ENCODE measurements around the gene YIF1A. TPM values are rescaled to one million over a fixed set of nuclear protein-coding genes. Genes with fewer than 3 reads are reported as not detected.

The YIF1A gene
- total RNA-seq, 1 donor from 2014 or later = 19.0 TPM

DNA sequence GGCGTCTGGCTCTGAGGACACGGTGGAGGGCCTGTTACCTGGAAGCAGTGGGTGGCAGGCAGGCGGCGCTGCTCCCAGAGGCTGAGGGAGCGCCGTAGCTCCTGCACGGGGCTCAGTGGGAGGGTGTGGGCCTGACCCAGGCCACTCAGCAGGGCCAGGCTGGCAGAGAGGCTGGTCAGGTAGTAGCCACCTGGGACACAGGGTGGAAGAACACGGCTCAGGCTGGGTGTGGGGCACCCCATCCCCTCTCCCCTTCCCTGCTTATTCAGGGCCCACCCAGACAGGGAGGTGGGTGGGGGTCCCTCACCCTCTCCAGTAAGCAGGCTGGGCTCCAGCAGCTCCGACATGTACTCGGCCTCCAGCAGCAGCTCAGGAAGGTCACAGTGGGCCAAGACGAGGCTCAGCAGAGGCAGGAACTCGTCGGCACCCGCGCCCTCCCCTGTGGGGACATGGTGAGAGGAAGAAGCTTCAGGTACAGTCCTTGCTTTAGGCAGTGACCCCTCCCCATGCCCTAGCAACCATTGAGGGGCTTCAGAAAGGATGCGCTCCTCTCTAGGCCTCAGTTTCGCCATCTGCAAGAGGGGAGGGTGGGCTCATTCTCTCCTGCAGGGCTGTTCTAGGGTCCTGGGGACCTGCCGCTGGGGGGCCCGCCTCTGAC lies 44.4 kb upstream of the YIF1A start:
- H3K36me3 ChIP-seq = no peaks in the 10 kb centered on the region
- no peak overlapping the region for H2AFZ ChIP-seq (replicated peaks)
- DNase-seq (ENCODE audit: low spot score) = no peak
- H3K27me3 Mint-ChIP-seq (ENCODE audit: insufficient read depth, low read depth) = peaks cover 3% of the 10 kb centered on the region
- no peak overlapping the region for H3K4me3 Mint-ChIP-seq
- no peaks in the 10 kb centered on the region for H3K79me2 ChIP-seq (ENCODE audit: low read depth)
- H3K4me2 ChIP-seq = no peak overlapping the region
- H3K27ac ChIP-seq = no peak overlapping the region
- peaks cover 15% of the 10 kb centered on the region for H3K4me1 ChIP-seq
- peaks cover 5% of the 10 kb centered on the region for H4K20me1 ChIP-seq (ENCODE audit: low read depth)
- H3K9ac ChIP-seq = no peak overlapping the region
- peaks cover 12% of the 10 kb centered on the region for H3F3A ChIP-seq (ENCODE audit: low read depth)
- TF ChIP-seq EZH2phosphoT487 (IDR thresholded peaks at IDR 0.05) = no peak
- TF ChIP-seq EZH2 (IDR thresholded peaks at IDR 0.05) = no peak
- TF ChIP-seq, protein P1, sequence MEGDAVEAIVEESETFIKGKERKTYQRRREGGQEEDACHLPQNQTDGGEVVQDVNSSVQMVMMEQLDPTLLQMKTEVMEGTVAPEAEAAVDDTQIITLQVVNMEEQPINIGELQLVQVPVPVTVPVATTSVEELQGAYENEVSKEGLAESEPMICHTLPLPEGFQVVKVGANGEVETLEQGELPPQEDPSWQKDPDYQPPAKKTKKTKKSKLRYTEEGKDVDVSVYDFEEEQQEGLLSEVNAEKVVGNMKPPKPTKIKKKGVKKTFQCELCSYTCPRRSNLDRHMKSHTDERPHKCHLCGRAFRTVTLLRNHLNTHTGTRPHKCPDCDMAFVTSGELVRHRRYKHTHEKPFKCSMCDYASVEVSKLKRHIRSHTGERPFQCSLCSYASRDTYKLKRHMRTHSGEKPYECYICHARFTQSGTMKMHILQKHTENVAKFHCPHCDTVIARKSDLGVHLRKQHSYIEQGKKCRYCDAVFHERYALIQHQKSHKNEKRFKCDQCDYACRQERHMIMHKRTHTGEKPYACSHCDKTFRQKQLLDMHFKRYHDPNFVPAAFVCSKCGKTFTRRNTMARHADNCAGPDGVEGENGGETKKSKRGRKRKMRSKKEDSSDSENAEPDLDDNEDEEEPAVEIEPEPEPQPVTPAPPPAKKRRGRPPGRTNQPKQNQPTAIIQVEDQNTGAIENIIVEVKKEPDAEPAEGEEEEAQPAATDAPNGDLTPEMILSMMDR (IDR thresholded peaks at IDR 0.05) = no peak
- H3K27ac Mint-ChIP-seq = no peak overlapping the region
- no peaks in the 10 kb centered on the region for H3K36me3 Mint-ChIP-seq
- no peak overlapping the region for H3K4me3 ChIP-seq
- H3K9me3 ChIP-seq (ENCODE audit: low read depth) = no peaks in the 10 kb centered on the region
- peaks cover 31% of the 10 kb centered on the region for H3K4me1 Mint-ChIP-seq
- peaks cover 8% of the 10 kb centered on the region for H3K27me3 ChIP-seq
- no peaks in the 10 kb centered on the region for H3K9me3 Mint-ChIP-seq

- H3K27ac Mint-ChIP-seq = no peak overlapping the region
- no peak overlapping the region for H3K4me2 ChIP-seq
- H3K9me3 Mint-ChIP-seq = no peaks in the 10 kb centered on the region
Observed at GRCh38 chr11:66332371-66333219, 43.7 kb upstream of the YIF1A start.

DNA sequence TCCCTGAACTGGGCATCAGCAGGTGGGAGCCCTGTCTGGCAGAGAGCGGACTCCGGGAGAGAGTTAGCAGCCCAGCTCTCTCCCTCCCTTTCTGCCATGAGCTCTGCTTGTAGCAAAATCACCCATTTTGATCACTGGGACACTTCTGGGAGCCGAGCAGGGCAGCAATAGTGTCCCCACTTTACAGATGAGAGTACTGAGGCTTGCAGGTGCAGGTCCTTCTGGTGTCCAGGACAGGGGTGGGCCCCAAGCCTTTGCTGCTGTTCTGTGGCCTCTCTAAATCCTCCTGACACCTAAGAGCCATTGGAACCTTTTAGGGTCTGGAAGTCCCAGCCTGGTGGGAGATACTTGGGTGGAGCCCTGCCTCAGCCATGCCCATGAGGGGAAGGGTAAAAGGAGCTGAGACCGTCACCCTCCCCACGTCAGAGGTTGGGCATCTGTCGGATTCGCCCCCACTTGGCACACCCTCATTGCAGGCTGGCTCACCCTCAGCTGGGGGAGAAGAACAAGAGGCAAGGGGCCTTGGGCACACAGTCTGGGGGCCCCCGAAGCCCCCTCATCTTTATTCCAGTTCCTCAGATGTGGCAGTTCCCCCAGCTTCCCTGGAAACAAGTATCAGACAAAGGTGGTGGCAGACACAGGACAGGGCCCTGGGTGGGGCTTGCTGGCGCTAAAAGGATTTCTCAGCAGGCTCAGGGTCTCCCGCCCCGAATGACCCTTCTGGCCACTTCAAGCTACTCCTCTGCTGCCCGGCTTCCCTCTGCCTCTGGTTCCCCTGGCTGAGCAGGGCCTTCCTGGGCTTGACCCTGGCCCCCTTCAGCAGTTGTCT lies 42.8 kb upstream of the YIF1A start:
- Histone ChIP-seq H3K4me2 (no peak overlapping the region), H3K27me3 (peaks cover 8% of the 10 kb centered on the region), H3F3A (ENCODE audit: low read depth) (peaks cover 4% of the 10 kb centered on the region), H3K79me2 (ENCODE audit: low read depth) (no peaks in the 10 kb centered on the region), H3K4me3 (no peak overlapping the region), H3K9me3 (ENCODE audit: low read depth) (no peaks in the 10 kb centered on the region), H2AFZ (replicated peaks) (no peak overlapping the region), H3K9ac (no peak overlapping the region), H3K27ac (no peak overlapping the region), H3K4me1 (peaks cover 15% of the 10 kb centered on the region), H4K20me1 (ENCODE audit: low read depth) (peaks cover under 1% of the 10 kb centered on the region), H3K36me3 (no peaks in the 10 kb centered on the region)
- no peak for TF ChIP-seq EZH2 (IDR thresholded peaks at IDR 0.05)
- TF ChIP-seq EZH2phosphoT487 (IDR thresholded peaks at IDR 0.05) = no peak
- TF ChIP-seq, protein P1 (IDR thresholded peaks at IDR 0.05) = no peak
- DNase-seq (ENCODE audit: low spot score) = no peak
- Mint-ChIP-seq H3K36me3 (no peaks in the 10 kb centered on the region), H3K4me3 (no peak overlapping the region), H3K27ac (no peak overlapping the region), H3K9me3 (no peaks in the 10 kb centered on the region), H3K4me1 (peaks cover 32% of the 10 kb centered on the region), H3K27me3 (ENCODE audit: insufficient read depth, low read depth) (peaks cover 7% of the 10 kb centered on the region)

More at GRCh38 chr11:66332371-66333219, 43.7 kb upstream of the YIF1A start:
- Mint-ChIP-seq H3K36me3 (no peaks in the 10 kb centered on the region), H3K27me3 (ENCODE audit: insufficient read depth, low read depth) (peaks cover 7% of the 10 kb centered on the region), H3K4me3 (no peak overlapping the region), H3K4me1 (peaks cover 35% of the 10 kb centered on the region)
- Histone ChIP-seq H3K79me2 (ENCODE audit: low read depth) (no peaks in the 10 kb centered on the region), H3K4me3 (no peak overlapping the region), H2AFZ (replicated peaks) (no peak overlapping the region), H3K9me3 (ENCODE audit: low read depth) (no peaks in the 10 kb centered on the region), H4K20me1 (ENCODE audit: low read depth) (peaks cover 5% of the 10 kb centered on the region), H3K27me3 (peaks cover 8% of the 10 kb centered on the region), H3F3A (ENCODE audit: low read depth) (peaks cover 12% of the 10 kb centered on the region), H3K27ac (no peak overlapping the region), H3K36me3 (no peaks in the 10 kb centered on the region), H3K9ac (no peak overlapping the region), H3K4me1 (peaks cover 15% of the 10 kb centered on the region)
- TF ChIP-seq EZH2phosphoT487 (IDR thresholded peaks at IDR 0.05) (no peak), EZH2 (IDR thresholded peaks at IDR 0.05) (no peak)
- DNase-seq (ENCODE audit: low spot score) = no peak
